Measurements from ENCODE around the gene HMOX1.

HMOX1 gene

GRCh38 chr22:35379146-35379993, 1.5 kb upstream of the HMOX1 start:
- Histone ChIP-seq H3K27me3 (replicated peaks) (no peaks in the 10 kb centered on the region), H3K4me3 (ENCODE audit: low read depth, low read length) (no peak overlapping the region), H3K27ac (no peak overlapping the region), H3K36me3 (replicated peaks) (no peaks in the 10 kb centered on the region)
- in situ Hi-C loops (cut with HindIII; ENCODE audit: low pct_ligation_motif_present, low sequenced_read_pairs): no loop called here
- no peak for TF ChIP-seq CTCF (IDR thresholded peaks at IDR 0.05; ENCODE audit: low read depth, low read length, missing control alignments)
- no peak for DNase-seq

GRCh38 chr22:35380013-35380412, 883 bp upstream of the HMOX1 start:
- Histone ChIP-seq H3K4me3 (ENCODE audit: low read depth, low read length) (no peak overlapping the region), H3K27ac (no peak overlapping the region), H3K36me3 (replicated peaks) (no peaks in the 10 kb centered on the region), H3K27me3 (replicated peaks) (no peaks in the 10 kb centered on the region)
- in situ Hi-C loops (cut with HindIII; ENCODE audit: low pct_ligation_motif_present, low sequenced_read_pairs): no loop called here
- DNase-seq: no peak
- TF ChIP-seq CTCF (IDR thresholded peaks at IDR 0.05; ENCODE audit: low read depth, low read length, missing control alignments): no peak

- no peak for TF ChIP-seq CTCF (IDR thresholded peaks at IDR 0.05; ENCODE audit: low read depth, low read length, missing control alignments)
- no peaks in the 10 kb centered on the region for H3K36me3 ChIP-seq (replicated peaks)
- DNase-seq: no peak
- H3K4me3 ChIP-seq (ENCODE audit: low read depth, low read length): peak overlapping the region; percentile 78
- in situ Hi-C loops (cut with HindIII; ENCODE audit: low pct_ligation_motif_present, low sequenced_read_pairs): no loop called here
- H3K27ac ChIP-seq: no peak overlapping the region
- H3K27me3 ChIP-seq (replicated peaks): no peaks in the 10 kb centered on the region
Measured at GRCh38 chr22:35381424-35382009, 621 bp downstream of the HMOX1 start.

GRCh38 chr22:35383679-35384071, 2.8 kb downstream of the HMOX1 start:
- H3K36me3 ChIP-seq (replicated peaks): no peaks in the 10 kb centered on the region
- no peak for DNase-seq
- H3K27ac ChIP-seq: no peak overlapping the region
- TF ChIP-seq CTCF (IDR thresholded peaks at IDR 0.05; ENCODE audit: low read depth, low read length, missing control alignments): no peak
- in situ Hi-C loops (cut with HindIII; ENCODE audit: low pct_ligation_motif_present, low sequenced_read_pairs): no loop called here
- H3K4me3 ChIP-seq (ENCODE audit: low read depth, low read length): no peak overlapping the region
- no peaks in the 10 kb centered on the region for H3K27me3 ChIP-seq (replicated peaks)

GRCh38 chr22:35384527-35384926, 3.6 kb downstream of the HMOX1 start:
- in situ Hi-C loops (cut with HindIII; ENCODE audit: low pct_ligation_motif_present, low sequenced_read_pairs): no loop called here
- Histone ChIP-seq H3K4me3 (ENCODE audit: low read depth, low read length) (no peak overlapping the region), H3K36me3 (replicated peaks) (no peaks in the 10 kb centered on the region), H3K27me3 (replicated peaks) (no peaks in the 10 kb centered on the region), H3K27ac (no peak overlapping the region)
- no peak for DNase-seq
- TF ChIP-seq CTCF (IDR thresholded peaks at IDR 0.05; ENCODE audit: low read depth, low read length, missing control alignments): no peak

All from brain microvascular endothelial cell (primary cell).